Measurements from ENCODE around the gene CACNA2D2. TPM values are rescaled to one million over a fixed set of nuclear protein-coding genes. Genes with fewer than 3 reads are reported as not detected.

Gene CACNA2D2
- total and polyA plus RNA-seq, 4 donors = 0.10 to 0.19 (median 0.15) TPM

- H3K9ac ChIP-seq (ENCODE audit: low read depth in 1 of 2, low read length in 2 of 2) = no peak overlapping the region
- no peak for DNase-seq (ENCODE audit: low spot score)
- peaks cover 0 to 10% (median 2%) of the 10 kb centered on the region in 4 donors for H3K36me3 ChIP-seq (ENCODE audit: control insufficient read depth in 4 of 4, insufficient read depth in 3 of 4, low read depth in 1 of 4, low read length in 3 of 4)
Observed at GRCh38 chr3:50319181-50319893, 184.1 kb downstream of the CACNA2D2 start.

GRCh38 chr3:50318615-50319014 lies 184.8 kb downstream of the CACNA2D2 start:
- Histone ChIP-seq H3K4me1 (ENCODE audit: control insufficient read depth in 4 of 4, insufficient read depth in 4 of 4, low read length in 3 of 4) (peaks cover 15 to 48% (median 40%) of the 10 kb centered on the region in 4 donors), H3K27ac (ENCODE audit: low read depth in 1 of 2, low read length in 2 of 2) (no peak overlapping the region), H3K9ac (ENCODE audit: low read depth in 1 of 2, low read length in 2 of 2) (no peak overlapping the region), H3K36me3 (ENCODE audit: control insufficient read depth in 4 of 4, insufficient read depth in 3 of 4, low read depth in 1 of 4, low read length in 3 of 4) (peaks cover 0 to 10% (median 2%) of the 10 kb centered on the region in 4 donors), H3K9me3 (ENCODE audit: control insufficient read depth in 4 of 4, low read length in 3 of 4) (no peaks in the 10 kb centered on the region), H3K4me3 (ENCODE audit: low read depth in 1 of 3, low read length in 3 of 3) (no peak overlapping the region), H3K27me3 (ENCODE audit: control insufficient read depth in 4 of 4, insufficient read depth in 4 of 4, low read length in 3 of 4) (no peaks in the 10 kb centered on the region)
- DNase-seq (ENCODE audit: low spot score) = no peak
- 83% methylated on average over 10 of the region's 10 CpGs for WGBS
- no peak for TF ChIP-seq HNF4G (IDR thresholded peaks at IDR 0.05)
- TF ChIP-seq RXRA (IDR thresholded peaks at IDR 0.05) = no peak
- TF ChIP-seq JUND (IDR thresholded peaks at IDR 0.05) = no peak
- TF ChIP-seq, protein P1, sequence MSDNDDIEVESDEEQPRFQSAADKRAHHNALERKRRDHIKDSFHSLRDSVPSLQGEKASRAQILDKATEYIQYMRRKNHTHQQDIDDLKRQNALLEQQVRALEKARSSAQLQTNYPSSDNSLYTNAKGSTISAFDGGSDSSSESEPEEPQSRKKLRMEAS (IDR thresholded peaks at IDR 0.05) = no peak
- no peak for TF ChIP-seq EGR1 (IDR thresholded peaks at IDR 0.05; ENCODE audit: low read depth in 2 of 2)
- no peak for TF ChIP-seq NR2F2 (IDR thresholded peaks at IDR 0.05)
- no peak for TF ChIP-seq ZBTB33 (IDR thresholded peaks at IDR 0.05)
- no peak for TF ChIP-seq ATF3 (IDR thresholded peaks at IDR 0.05)
- TF ChIP-seq GABPA (IDR thresholded peaks at IDR 0.05 in 1 of 2, conservative IDR thresholded peaks at IDR 0.05 in 1 of 2) = no peak
- TF ChIP-seq, protein P2, sequence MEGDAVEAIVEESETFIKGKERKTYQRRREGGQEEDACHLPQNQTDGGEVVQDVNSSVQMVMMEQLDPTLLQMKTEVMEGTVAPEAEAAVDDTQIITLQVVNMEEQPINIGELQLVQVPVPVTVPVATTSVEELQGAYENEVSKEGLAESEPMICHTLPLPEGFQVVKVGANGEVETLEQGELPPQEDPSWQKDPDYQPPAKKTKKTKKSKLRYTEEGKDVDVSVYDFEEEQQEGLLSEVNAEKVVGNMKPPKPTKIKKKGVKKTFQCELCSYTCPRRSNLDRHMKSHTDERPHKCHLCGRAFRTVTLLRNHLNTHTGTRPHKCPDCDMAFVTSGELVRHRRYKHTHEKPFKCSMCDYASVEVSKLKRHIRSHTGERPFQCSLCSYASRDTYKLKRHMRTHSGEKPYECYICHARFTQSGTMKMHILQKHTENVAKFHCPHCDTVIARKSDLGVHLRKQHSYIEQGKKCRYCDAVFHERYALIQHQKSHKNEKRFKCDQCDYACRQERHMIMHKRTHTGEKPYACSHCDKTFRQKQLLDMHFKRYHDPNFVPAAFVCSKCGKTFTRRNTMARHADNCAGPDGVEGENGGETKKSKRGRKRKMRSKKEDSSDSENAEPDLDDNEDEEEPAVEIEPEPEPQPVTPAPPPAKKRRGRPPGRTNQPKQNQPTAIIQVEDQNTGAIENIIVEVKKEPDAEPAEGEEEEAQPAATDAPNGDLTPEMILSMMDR (IDR thresholded peaks at IDR 0.05; ENCODE audit: low read depth, low read length, missing input control) = no peak
- TF ChIP-seq RAD21 (IDR thresholded peaks at IDR 0.05) = no peak

More at GRCh38 chr3:50319181-50319893, 184.1 kb downstream of the CACNA2D2 start:
- Histone ChIP-seq H3K4me1 (ENCODE audit: control insufficient read depth in 4 of 4, insufficient read depth in 4 of 4, low read length in 3 of 4) (peaks cover 15 to 55% (median 47%) of the 10 kb centered on the region in 4 donors), H3K27ac (ENCODE audit: low read depth in 1 of 2, low read length in 2 of 2) (no peak overlapping the region), H3K9me3 (ENCODE audit: control insufficient read depth in 4 of 4, low read length in 3 of 4) (no peaks in the 10 kb centered on the region), H3K27me3 (ENCODE audit: control insufficient read depth in 4 of 4, insufficient read depth in 4 of 4, low read length in 3 of 4) (no peaks in the 10 kb centered on the region), H3K4me3 (ENCODE audit: low read depth in 1 of 3, low read length in 3 of 3) (peak overlapping the region in 1 of 3 donors; percentile 96)
- 87% methylated on average over 16 of the region's 16 CpGs for WGBS
- TF ChIP-seq SP1 (IDR thresholded peaks at IDR 0.05) (no peak), ATF3 (IDR thresholded peaks at IDR 0.05) (no peak), NR2F2 (IDR thresholded peaks at IDR 0.05) (no peak), TAF1 (conservative IDR thresholded peaks at IDR 0.05) (no peak), FOXA1 (IDR thresholded peaks at IDR 0.05) (no peak), HNF4A (conservative IDR thresholded peaks at IDR 0.05) (no peak), FOXA2 (IDR thresholded peaks at IDR 0.05) (no peak), HNF4G (IDR thresholded peaks at IDR 0.05) (no peak), RAD21 (IDR thresholded peaks at IDR 0.05) (no peak), EGR1 (IDR thresholded peaks at IDR 0.05; ENCODE audit: low read depth in 2 of 2) (no peak)
- TF ChIP-seq, protein P2 (IDR thresholded peaks at IDR 0.05; ENCODE audit: low read depth, low read length, missing input control) = no peak
- TF ChIP-seq, protein P3, sequence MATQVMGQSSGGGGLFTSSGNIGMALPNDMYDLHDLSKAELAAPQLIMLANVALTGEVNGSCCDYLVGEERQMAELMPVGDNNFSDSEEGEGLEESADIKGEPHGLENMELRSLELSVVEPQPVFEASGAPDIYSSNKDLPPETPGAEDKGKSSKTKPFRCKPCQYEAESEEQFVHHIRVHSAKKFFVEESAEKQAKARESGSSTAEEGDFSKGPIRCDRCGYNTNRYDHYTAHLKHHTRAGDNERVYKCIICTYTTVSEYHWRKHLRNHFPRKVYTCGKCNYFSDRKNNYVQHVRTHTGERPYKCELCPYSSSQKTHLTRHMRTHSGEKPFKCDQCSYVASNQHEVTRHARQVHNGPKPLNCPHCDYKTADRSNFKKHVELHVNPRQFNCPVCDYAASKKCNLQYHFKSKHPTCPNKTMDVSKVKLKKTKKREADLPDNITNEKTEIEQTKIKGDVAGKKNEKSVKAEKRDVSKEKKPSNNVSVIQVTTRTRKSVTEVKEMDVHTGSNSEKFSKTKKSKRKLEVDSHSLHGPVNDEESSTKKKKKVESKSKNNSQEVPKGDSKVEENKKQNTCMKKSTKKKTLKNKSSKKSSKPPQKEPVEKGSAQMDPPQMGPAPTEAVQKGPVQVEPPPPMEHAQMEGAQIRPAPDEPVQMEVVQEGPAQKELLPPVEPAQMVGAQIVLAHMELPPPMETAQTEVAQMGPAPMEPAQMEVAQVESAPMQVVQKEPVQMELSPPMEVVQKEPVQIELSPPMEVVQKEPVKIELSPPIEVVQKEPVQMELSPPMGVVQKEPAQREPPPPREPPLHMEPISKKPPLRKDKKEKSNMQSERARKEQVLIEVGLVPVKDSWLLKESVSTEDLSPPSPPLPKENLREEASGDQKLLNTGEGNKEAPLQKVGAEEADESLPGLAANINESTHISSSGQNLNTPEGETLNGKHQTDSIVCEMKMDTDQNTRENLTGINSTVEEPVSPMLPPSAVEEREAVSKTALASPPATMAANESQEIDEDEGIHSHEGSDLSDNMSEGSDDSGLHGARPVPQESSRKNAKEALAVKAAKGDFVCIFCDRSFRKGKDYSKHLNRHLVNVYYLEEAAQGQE (IDR thresholded peaks at IDR 0.05) = no peak
- TF ChIP-seq, protein P1 (IDR thresholded peaks at IDR 0.05) = no peak

All from liver (tissue), 9 donors.